ENCODE measurements around the gene H3-3A. TPM values are rescaled to one million over a fixed set of nuclear protein-coding genes. Genes with fewer than 3 reads are reported as not detected.

Gene H3-3A
- polyA plus RNA-seq, 5 donors = 1,068 to 1,585 (median 1,280) TPM

- no peak for DNase-seq
Observed at GRCh38 chr1:226108935-226109828, 46.7 kb downstream of the H3-3A start.

- peak; percentile 84 to 86 for DNase-seq
Observed at GRCh38 chr1:226109829-226110248, 47.3 kb downstream of the H3-3A start.

GRCh38 chr1:226110249-226111097 lies 48.0 kb downstream of the H3-3A start:
- DNase-seq = peak; percentile 79 to 82

GRCh38 chr1:226111098-226111882 lies 48.8 kb downstream of the H3-3A start:
- no peak for DNase-seq

- DNase-seq = no peak
Observed at GRCh38 chr1:226111883-226112261, 49.4 kb downstream of the H3-3A start.

- no peak for DNase-seq
Observed at GRCh38 chr1:226112626-226113025, 50.1 kb downstream of the H3-3A start.

GRCh38 chr1:226116673-226117072 lies 54.2 kb downstream of the H3-3A start:
- no peak for DNase-seq

GRCh38 chr1:226117330-226117729 lies 54.8 kb downstream of the H3-3A start:
- no peak for DNase-seq

GRCh38 chr1:226118357-226118756 lies 55.8 kb downstream of the H3-3A start:
- no peak for DNase-seq

- no peak for DNase-seq
Observed at GRCh38 chr1:226119169-226119568, 56.7 kb downstream of the H3-3A start.

GRCh38 chr1:226120398-226120797 lies 57.9 kb downstream of the H3-3A start:
- DNase-seq = no peak

- no peak for DNase-seq
Observed at GRCh38 chr1:226121049-226121586, 58.6 kb downstream of the H3-3A start.

Other genes starting within 250 kb of the H3-3A start
- gene TMEM63A, start 180.3 kb upstream of the H3-3A start, polyA plus RNA-seq (ENCODE audit: insufficient read depth in 1 of 5, insufficient read length in 5 of 5, low replicate concordance in 1 of 5) = 100 to 1,000 TPM; 103 to 163 (median 110) TPM
- gene LEFTY1, start 173.6 kb upstream of the H3-3A start, polyA plus RNA-seq (ENCODE audit: insufficient read depth in 1 of 5, insufficient read length in 5 of 5, low replicate concordance in 1 of 5) = 1 to 10 TPM; 2.5 to 8.1 (median 3.7) TPM
- 10 to 100 TPM; 47.9 to 72.6 (median 58.6) TPM for gene PYCR2, start 138.5 kb upstream of the H3-3A start, polyA plus RNA-seq (ENCODE audit: insufficient read depth in 1 of 5, insufficient read length in 5 of 5, low replicate concordance in 1 of 5)
- gene LEFTY2, start 121.5 kb upstream of the H3-3A start, polyA plus RNA-seq (ENCODE audit: insufficient read depth in 1 of 5, insufficient read length in 5 of 5, low replicate concordance in 1 of 5) = 1 to 10 TPM; 1.1 to 3.0 (median 1.5) TPM
- 10 to 100 TPM; 17.4 to 25.3 (median 22.8) TPM for gene SDE2, start 63.4 kb upstream of the H3-3A start, polyA plus RNA-seq (ENCODE audit: insufficient read depth in 1 of 5, insufficient read length in 5 of 5, low replicate concordance in 1 of 5)
- 10 to 100 TPM; 44.6 to 59.7 (median 53.1) TPM for gene ACBD3, start 124.0 kb downstream of the H3-3A start, polyA plus RNA-seq (ENCODE audit: insufficient read depth in 1 of 5, insufficient read length in 5 of 5, low replicate concordance in 1 of 5)
- gene MIXL1, start 160.9 kb downstream of the H3-3A start, polyA plus RNA-seq (ENCODE audit: insufficient read depth in 1 of 5, insufficient read length in 5 of 5, low replicate concordance in 1 of 5) = 1 to 10 TPM in 2 of 5 donors, under 1 TPM in 3; 0.69 to 1.4 (median 0.72) TPM
- 10 to 100 TPM in 4 of 5 donors, 1 to 10 TPM in 1; 9.3 to 17.9 (median 13.9) TPM for gene LIN9, start 246.4 kb downstream of the H3-3A start, polyA plus RNA-seq (ENCODE audit: insufficient read depth in 1 of 5, insufficient read length in 5 of 5, low replicate concordance in 1 of 5)

Measured in right lung (tissue), 5 donors.